Thyroid gland (tissue), 4 donors: ENCODE data around the gene UBP1.

ENCODE experiments used
- POLR2A ChIP-seq, 2 donors: fragments of 450-650 bp; IDR thresholded peaks; one replicate each; pipeline ENCODE4 v1.6.1; 2017; ENCODE audit warnings: antibody characterized with exemption in 2 of 2, mild to moderate bottlenecking in 2 of 2, moderate library complexity in 1 of 2
- TF ChIP-seq, protein P1 (sequence below), 6 experiments: fragments of 200-600 bp in 3 of 6; fragments of 450-650 bp in 3 of 6; sonication (generic) in 3 of 6; IDR thresholded peaks; one replicate each; pipeline ENCODE4 v1.5.1; 2016 to 2019; ENCODE audit warnings: antibody characterized with exemption in 6 of 6, mild to moderate bottlenecking in 2 of 6, inconsistent platforms in 1 of 6, moderate library complexity in 1 of 6

DNA sequence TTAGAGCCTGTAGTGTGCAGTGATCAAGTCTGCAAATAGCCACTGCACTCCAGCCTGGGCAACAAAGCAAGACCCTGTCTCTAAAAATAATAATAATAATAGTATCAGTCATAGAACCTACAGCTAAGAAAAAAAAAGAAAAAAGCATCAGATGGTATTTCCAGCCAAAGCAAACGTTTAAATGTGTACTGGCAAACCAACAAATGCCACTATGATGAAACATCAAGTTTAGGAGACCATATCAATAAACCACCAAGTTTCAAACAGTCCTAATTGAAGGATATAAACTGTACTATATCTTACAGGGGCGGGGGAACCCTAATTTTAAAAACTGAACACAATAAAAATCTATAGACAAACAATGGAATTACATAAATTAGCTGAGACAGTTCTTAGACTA is 6.4 kb downstream of the UBP1 start:
- TF ChIP-seq, protein P1, sequence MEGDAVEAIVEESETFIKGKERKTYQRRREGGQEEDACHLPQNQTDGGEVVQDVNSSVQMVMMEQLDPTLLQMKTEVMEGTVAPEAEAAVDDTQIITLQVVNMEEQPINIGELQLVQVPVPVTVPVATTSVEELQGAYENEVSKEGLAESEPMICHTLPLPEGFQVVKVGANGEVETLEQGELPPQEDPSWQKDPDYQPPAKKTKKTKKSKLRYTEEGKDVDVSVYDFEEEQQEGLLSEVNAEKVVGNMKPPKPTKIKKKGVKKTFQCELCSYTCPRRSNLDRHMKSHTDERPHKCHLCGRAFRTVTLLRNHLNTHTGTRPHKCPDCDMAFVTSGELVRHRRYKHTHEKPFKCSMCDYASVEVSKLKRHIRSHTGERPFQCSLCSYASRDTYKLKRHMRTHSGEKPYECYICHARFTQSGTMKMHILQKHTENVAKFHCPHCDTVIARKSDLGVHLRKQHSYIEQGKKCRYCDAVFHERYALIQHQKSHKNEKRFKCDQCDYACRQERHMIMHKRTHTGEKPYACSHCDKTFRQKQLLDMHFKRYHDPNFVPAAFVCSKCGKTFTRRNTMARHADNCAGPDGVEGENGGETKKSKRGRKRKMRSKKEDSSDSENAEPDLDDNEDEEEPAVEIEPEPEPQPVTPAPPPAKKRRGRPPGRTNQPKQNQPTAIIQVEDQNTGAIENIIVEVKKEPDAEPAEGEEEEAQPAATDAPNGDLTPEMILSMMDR (IDR thresholded peaks at IDR 0.05), result no peak
- no peak for TF ChIP-seq POLR2A (IDR thresholded peaks at IDR 0.05)
